NCI-H2107 (cell line): ENCODE measurements around the gene RNF103.
"Not testable (repeated sequence)": the region's sequence is repeated elsewhere in the genome, so short reads cannot be mapped to it uniquely, and the experiment has no call there.

Experiments used
- DNase-seq: peaks from one replicate; lab custom pipeline; 2025; lab: John Stamatoyannopoulos, UW

The RNF103 gene

GRCh38 chr2:86624267-86624547 lies 542 bp upstream of the RNF103 start:
- DNase-seq = no peak

- no peak for DNase-seq
Measured at GRCh38 chr2:86623043-86623493, 597 bp downstream of the RNF103 start.

- no peak for DNase-seq
Measured at GRCh38 chr2:86622519-86623042, 1.1 kb downstream of the RNF103 start.

GRCh38 chr2:86621280-86621943 lies 2.3 kb downstream of the RNF103 start:
- DNase-seq = no peak

DNA sequence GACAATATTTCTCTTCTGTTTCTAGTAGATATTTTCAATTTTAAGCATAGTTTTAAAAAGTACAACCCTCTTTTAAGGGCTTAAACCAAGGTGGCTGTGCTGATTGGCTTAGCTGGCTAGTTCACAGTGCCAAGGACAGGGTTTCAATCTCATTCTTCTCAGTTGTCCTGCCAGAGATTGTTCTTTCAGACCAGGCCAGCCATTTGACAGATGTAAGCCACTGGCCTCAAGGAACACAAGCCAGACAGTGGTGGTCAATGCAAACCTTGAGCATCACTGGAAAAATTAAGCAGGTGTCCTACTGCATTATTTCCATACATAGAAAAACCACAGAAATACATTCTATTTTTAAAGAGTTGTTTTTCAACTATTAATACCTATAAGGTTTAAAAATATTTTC lies 5.9 kb downstream of the RNF103 start:
- DNase-seq = no peak

- no peak for DNase-seq
Measured at GRCh38 chr2:86617153-86617552, 6.5 kb downstream of the RNF103 start.

GRCh38 chr2:86616502-86616901 lies 7.2 kb downstream of the RNF103 start:
- no peak for DNase-seq

DNA sequence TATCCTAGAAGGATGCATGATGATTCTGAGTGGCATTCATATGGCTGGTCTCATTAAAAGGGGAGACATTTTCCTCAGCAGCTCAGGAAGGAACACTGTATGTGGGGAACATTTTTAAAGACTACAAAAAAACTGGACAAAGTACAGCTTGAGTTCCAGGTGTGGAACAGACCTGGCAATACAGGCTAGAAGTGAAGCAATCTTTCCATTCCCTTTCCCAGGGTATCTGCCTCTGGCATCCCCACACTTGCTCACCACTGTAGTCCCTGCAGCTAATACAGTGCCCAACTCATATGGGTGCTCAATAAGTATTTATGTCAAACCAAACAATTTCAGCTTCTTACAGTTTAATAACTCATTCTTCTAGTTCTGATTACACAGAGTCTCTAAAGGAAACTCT lies 8.1 kb downstream of the RNF103 start:
- no peak for DNase-seq

DNA sequence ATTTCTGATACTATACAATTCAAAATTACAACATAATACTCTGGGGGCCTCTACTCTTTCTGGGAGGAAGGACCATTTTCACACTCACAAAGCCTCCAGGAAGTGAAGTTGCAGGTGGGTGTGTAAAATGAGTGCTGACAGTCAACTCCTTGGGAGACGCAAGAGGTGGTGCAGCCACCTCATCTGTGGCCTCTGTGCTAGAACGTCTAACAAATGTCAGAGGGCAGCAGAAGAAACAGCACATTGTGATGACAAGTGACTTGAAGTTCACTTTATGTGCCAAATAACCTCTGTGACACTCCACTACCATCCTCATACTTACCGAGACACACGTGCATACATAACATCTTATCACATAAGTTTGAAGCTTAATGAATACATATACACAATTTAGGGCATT lies 10.2 kb downstream of the RNF103 start:
- DNase-seq = no peak

DNA sequence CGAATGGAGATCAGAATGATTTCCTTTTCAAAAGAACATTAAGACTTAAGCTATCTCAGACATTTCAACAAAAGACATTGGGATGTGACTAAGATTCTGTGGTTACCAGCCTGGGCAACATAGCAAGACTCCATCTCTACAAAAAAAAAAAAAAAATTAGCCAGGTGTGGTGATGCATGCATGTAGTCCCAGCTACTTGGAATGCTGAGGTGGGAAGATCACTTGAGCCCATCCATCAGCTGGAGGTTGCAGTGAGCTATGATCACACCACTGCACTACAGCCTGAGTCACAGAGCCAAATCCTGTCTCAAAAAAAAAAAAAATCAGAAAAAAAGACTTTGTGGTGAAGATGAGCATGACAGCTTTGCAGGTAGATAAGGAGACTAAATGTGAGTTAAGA lies 12.8 kb downstream of the RNF103 start:
- no peak for DNase-seq

- no peak for DNase-seq
Measured at GRCh38 chr2:86608832-86609410, 14.7 kb downstream of the RNF103 start.

- DNase-seq = no peak
Measured at GRCh38 chr2:86603905-86604304, 19.8 kb downstream of the RNF103 start.

GRCh38 chr2:86598966-86599365 lies 24.7 kb downstream of the RNF103 start:
- no peak for DNase-seq

DNA sequence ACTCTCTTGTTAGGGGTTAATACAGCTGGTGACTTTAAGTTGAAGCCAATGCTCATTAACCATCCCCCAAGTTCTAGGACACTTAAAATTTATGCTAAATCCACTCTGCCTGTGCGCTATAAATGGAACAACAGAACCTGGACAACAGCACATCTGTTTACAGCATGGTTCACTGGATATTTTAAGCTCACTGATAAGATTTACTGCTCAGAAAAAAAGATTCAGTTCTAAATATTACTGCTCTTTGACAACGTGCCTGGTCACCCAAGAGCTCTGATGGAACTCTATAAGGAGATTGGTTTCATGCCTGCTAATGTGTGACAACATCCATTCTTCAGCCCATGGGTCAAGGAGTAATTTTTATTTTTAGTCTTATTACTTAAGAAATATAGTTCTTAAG lies 27.5 kb downstream of the RNF103 start:
- no peak for DNase-seq

GRCh38 chr2:86593266-86593665 lies 30.4 kb downstream of the RNF103 start:
- DNase-seq = no peak

DNA sequence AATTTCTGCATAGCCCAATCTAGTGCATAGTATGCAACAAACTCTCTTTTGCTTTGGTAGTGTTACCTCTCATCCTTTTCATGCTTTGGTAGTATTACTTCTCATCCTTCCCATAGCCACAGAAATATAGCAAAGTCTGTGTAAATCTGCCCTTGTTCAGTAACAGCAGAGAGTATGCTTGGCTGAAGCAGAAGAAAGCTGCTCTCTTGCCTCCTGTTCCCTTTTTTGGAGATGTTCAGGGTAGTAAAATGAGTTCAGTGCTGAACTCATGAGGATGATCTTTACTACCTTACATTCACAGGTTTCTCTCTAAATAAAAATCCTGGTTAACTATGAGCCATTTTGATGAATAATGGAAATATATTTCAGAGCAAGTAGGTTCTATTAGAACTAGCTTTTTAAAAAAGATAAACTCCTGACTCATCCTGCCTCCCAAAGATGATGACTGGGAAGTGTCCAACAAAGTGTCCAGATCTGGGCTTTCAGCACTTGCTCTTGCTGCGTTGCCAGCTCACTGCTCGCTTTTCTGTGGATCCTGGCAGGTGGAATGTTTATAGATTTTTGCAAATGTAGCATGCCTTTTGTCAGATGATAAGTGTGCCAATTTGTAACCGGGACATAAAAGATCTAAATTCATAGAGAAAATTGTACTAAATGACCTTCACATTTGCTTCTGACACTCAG lies 31.0 kb downstream of the RNF103 start:
- DNase-seq = no peak

DNA sequence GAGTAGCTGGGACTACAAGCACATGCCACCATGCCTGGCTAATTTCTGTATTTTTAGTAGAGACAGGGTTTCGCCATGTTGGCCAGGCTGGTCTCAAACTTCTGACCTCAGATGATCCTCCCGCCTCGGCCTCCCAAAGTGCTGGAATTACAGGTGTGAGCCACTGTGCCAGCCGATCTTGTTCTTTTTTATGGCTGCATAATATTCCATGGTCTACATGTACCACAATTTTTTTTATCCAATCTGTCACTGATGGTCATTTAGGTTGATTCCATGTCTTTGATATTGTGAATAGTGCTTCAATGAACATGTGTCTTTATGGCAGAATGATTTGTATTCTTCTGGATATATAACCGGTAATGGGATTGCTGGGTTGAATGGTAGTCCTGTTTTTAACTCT lies 34.0 kb downstream of the RNF103 start:
- not testable (repeated sequence) for DNase-seq

DNA sequence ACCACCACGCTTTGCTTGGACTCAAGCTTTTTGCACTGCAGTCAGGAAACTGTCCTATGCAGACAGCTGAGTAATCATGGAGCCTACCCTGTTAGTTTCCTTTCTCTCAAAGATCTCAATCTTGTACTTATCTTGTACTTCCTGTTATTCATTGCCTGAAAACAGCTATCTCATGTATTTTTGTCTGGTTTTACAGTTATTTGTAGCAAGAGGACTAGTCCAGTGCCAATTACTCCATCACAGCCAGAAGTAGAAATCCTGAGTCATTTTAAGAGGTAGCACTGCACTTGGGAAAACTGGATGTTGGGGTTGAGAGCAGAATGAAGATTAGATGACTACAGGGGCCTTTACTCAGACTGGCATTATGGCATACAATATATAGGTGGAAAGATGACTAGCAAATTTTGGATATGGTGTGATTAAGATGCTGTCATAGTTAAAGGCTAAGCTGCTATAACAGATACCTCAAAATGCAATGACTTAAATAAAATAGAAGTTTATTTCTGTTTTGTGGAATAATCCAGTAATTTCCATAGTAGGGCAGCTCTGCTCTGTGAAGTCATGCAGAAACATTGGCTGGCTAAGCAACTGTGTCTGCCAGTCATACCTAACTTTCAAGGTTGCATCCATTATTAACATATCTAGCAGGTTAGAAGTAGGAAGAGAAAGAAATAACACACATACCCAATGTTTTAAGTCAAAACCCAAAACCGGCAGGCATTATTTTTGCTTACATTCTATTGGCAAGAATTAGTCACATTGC lies 39.3 kb downstream of the RNF103 start:
- DNase-seq = no peak

DNA sequence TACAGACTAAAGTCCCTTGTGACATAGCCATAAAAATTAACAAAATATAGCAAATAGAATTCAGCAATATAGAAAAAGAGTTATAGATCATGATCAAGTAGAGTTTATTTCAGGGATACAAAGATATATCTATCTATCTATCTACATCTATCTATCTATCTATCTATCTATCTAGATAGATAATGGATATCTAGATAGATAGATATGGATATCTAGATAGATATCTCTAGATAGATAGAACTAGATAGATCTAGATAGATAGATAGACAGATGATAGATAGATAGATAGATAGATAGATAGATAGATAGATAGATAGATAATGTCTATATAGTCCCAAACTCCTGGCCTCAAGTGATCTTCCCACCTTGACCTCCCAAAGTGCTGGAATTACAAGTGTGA lies 43.1 kb downstream of the RNF103 start:
- no peak for DNase-seq

DNA sequence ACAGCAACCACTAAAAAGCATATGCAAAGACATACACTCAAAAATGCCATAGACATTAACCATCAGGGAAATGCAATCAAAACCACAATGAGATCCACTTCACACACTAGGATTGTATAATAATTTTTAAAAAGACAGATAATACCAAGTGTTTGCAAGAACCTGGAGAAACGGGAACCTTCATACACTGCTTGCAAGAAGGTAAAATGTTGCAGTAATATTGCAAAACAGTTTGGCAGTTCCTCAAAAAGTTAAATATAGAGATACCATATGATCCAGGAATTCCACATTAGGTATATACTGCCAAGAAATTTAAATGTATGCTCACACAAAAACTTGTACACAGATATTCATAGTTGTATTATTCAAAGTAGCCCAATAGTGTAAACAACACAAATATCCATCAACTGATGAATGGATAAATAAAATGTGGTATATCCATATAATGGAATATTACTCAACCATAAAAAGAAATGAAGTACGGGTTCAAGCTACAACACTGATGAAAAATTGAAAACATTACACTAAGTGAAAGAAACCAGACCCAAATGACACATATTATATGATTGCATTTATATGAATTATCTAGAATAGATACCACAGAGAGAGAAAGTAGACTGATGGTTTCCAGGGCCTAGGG lies 45.7 kb downstream of the RNF103 start:
- no peak for DNase-seq

- no peak for DNase-seq
Measured at GRCh38 chr2:86570059-86570458, 53.6 kb downstream of the RNF103 start.

- no peak for DNase-seq
Measured at GRCh38 chr2:86566821-86567190, 56.9 kb downstream of the RNF103 start.
